SH-SY5Y (cell line): ENCODE measurements around the gene THSD4.

Source experiments
- GATA2 ChIP-seq: IDR thresholded peaks from 2 replicates; pipeline ENCODE4 v1.6.1; 2011; ENCODE audit warnings: mild to moderate bottlenecking, low read depth, low read length
- GATA3 ChIP-seq: IDR thresholded peaks from 2 replicates; pipeline ENCODE4 v1.6.1; 2011; ENCODE audit warnings: low read depth, mild to moderate bottlenecking, low read length, moderate library complexity

Gene THSD4

DNA sequence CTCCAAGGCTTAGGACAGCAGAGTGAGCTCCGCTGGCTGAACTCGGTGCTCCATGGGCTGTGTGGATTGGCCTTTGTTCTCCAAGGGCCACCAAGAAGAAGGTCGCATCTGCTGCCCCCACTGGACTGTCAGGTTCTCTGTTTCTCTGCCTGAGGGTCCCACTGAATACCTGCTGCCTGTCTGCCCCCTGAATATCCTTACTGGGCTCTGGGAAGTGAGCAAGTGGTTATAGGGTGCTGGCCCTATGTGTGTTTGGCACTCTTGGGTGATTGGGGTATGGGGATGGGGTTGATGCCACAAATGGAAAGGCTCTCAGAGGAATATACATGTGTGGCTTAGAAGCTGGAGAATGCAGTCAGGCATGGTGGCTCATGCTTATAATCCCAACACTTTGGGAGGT, 82.3 kb downstream of the THSD4 start:
- TF ChIP-seq GATA2 (no peak), GATA3 (no peak)

DNA sequence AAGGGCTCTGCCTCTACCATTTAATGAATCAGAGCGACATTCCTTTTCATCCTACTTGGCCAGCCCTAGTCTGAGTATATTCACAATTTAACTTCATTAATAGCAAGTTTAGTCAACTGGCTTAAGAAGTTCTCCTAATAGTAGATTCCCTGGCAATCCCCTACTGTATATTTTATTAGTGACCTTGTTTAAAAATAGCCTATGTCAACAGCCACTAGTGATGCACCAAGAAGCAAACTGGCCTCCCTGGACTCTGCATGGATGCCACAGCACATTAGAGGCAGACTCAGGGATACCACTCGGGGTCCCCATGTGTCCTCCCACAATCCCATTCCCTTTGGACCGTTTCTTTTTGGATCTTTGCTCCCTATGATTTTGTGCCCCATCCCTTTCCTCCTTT, 83.6 kb downstream of the THSD4 start:
- TF ChIP-seq GATA2 (no peak), GATA3 (no peak)

DNA sequence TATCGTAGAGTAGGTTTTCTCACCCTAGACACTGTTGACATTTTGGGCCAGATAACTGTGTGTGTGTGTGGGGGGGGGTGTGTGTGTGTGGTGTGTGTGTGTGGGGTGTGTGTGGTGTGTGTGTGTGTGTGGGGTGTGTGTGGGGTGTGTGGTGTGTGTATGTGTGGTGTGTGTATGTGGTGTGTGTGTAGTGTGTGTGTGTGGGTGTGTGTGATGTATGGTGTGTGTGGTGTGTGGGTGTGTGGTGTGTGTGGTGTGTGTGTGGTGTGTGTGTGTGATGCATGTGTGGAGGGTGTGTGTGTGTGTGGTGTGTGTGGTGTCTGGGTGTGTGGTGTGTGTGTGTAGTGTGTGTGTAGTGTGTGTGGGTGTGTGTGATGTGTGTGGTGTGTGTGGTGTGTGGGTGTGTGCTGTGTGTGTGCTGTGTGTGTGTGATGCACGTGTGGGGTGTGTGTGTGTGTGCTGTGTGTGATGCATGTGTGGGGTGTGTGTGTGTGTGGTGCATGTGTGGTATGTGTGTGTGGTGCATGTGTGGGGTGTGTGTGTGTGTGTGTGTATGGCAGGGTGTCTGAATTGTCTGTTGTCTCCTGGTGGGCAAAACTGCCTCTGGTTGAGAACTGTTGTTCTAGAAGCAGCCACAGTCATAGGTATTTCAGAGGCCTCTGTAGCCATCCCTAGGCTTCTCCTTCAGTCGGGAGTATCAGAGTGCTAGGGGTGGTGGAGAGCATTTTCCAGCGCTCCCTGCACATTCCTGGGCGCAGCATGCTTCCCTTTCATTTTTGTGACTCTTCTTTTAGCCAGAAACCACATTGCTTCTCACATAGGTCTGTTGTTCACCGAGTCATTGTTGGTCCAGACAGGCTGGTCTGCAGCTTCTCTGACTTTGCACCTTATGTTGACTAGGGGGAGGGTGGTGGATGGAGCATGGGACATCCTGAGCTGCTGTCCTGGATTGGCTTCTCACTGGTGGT, 84.4 kb downstream of the THSD4 start:
- TF ChIP-seq GATA3 = no peak
- TF ChIP-seq GATA2 = no peak

DNA sequence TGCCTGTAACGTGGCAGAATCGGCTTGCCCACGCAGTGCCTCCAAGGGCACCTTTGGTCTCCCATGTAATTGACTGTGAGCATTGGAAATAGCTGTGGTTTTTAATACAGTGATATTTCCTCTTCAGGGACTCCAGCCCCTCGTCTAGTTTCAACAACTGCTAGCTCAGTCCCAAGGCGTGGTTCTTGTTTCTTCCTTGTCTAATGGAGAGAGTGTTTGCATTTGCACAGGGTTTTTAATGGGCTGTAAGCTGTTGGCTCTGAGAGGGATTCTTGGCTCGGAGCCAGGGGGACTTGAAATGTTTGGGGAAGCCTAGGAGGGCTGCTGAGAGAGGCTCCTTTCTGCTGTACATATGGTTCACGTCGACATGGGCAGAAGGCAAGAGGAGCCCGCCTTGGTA, 86.2 kb downstream of the THSD4 start:
- TF ChIP-seq GATA2 (no peak), GATA3 (no peak)

DNA sequence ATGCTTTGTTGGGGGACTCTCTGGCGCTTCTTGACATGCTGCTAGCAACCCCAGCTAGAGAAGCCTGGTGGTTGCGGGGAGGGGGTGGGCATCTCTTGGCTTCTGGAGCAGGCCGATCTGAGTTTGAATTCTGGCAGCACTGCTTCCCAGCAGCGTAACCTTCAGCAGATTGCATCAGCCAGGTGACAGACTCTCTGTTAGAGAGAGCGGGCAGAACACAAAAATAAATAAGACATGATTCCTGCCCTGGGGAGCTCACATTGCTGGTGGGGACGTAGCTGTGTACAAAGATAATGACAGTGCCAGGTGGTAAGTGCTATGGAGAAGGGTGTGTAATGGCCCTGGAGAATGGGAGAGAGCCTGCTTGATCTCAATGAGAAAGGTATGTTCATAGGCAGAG, 87.4 kb downstream of the THSD4 start:
- TF ChIP-seq GATA2 (no peak), GATA3 (no peak)

DNA sequence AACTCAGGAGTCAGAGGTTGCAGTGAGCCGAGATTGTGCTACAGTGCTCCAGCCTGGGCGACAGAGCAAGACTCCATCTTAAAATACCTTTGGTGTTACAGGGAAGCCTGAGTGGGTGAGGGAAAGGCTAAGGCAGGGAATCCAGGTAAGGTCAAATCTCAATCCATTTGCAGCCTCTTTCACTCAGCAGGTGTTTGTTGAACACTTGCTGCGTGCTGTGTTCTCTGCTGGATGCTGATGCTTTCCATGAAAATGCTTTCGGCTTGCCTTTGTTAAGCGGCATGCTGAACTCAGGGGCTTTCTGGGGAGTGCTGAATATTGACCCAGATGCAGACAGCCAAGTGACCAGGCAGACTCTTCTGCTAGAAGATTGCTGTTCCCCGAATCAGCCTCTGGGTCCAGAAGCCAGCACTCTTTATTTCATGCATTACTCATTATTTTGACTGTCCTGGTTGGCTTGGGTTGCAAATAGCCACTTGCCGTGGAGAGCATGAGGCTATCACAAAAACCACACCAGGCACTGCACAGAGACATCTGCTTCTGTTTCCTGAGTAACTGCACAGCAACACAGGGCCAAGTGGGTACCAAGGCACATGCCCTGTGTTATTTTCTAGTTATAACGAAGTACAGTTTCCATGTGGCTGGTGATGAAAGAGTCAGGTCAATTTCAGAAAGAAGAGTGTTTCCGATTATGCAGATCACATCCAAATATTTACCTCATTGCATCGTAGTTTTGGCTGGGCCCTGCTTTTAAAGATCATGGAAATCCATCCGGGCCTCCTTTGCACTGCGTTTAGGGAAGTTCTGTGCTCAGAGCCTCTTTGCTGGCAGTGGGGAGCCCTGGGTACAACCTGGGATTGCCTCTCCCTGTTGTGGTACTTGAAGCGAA, 88.6 kb downstream of the THSD4 start:
- TF ChIP-seq GATA3 = no peak
- TF ChIP-seq GATA2 = no peak

DNA sequence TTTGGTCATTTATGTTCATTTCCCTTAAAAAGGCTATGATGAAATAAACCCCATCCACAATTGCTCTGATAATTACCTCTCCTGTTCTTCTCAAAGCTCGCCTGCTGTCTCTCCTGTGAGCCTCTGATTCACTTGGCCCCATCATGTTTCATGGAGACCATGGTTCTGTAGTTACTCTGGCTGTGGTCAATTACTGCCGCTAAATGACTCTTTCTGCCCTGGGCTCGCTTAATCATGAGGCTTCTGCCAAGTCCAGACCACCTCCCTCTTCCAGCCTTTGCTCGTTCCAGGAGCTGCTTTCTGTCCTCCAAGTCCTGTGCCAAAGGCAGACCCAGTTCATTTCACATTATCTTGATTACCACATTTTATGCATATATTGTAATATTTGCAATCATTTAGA, 91.9 kb downstream of the THSD4 start:
- no peak for TF ChIP-seq GATA3
- no peak for TF ChIP-seq GATA2

DNA sequence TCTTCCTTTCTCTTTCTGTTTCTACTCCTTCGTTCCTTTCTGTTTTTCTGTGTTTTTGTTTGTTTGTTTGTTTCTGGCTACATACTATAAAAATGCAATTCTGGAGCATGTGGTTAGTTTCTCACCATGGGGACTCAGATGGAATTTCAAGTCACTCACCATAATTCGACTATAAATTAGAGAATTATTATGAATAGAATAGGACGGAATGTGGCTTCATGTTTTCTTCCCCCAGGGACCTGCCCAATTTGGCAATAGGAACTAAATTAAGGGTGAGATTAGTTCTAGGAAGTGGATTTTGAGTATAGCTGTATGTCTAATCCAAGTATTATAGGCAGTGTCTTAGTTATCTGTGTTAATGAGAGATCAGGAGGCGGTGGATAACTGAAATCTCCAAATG, 96.9 kb downstream of the THSD4 start:
- TF ChIP-seq GATA2 = no peak
- TF ChIP-seq GATA3 = no peak

DNA sequence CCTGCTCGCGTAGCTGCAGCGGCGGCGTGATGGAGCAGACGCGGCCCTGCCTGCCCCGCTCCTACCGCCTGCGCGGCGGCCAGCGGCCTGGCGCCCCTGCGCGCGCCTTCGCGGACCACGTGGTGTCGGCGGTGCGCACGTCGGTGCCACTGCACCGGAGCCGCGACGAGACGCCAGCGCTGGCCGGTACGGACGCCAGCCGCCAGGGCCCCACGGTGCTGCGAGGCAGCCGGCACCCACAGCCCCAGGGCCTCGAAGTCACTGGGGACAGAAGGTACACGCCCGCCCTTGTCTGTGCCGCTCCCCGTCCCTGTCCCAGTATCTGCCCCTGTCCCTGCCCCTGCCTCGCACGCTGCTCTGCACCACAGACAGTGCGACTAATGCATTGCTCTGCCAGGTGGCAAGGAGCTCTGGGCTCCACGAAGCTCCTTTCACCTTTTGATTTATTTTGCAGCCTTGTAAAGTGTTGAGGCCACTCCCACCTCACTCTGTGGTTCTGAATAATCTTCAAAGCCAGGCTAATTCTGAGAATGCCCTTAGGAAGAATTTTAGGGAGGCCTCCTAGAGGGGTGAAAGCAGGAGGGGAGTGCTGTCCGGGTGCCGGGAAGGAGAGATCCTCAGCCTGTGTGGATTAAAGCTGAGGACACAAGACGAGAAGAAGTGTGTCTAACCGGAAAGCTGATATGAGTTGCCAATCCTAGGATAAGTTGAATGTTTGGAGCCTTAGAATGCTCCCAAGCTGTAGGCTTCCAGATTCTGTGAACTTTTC, 100.0 kb downstream of the THSD4 start:
- TF ChIP-seq GATA3 = no peak
- no peak for TF ChIP-seq GATA2

DNA sequence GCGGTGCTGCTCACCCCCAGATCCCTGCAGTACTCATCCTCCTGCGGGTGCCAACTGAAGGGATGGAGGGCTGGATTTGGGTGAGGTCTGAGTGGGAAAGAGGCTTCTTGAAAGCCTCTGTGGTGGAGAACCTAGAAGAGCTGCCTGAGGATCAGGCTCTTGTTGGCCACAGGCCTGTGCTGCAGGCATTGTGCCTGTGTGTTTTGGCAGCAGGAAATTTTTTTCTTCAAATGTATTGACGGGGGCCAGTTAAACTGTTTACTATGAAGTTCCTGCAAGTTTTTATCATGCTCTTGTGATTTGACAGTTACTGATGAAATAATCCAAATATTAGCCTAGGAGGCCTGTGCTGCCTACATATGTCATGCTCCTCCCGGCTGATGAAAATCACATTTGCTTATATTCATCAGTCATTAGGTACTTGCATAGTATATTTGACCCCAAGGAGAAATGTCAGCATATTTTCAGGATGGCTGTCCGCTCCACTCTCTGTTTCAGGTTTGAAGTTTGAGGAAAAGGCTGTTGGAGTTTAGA, 103.1 kb downstream of the THSD4 start:
- no peak for TF ChIP-seq GATA2
- TF ChIP-seq GATA3 = no peak

DNA sequence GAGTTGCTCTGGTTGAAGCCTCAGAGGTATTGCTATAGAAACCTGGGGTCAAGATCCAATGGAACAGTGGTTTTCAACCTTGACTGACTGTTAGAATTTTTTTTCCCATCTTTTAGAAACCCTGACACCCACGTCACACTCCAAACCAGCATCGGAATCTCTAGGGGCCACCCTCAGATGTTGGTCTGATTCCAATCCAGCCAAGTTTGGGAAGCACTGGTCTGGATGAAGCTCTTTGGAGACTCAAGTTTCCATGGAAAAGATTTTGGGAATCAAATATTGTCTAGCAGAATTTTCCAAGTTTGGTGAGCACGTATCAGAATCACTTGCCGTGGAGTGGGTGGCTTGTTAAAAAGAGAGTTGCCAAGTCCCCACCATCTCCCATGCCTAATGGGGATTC, 103.8 kb downstream of the THSD4 start:
- no peak for TF ChIP-seq GATA2
- TF ChIP-seq GATA3 = no peak

DNA sequence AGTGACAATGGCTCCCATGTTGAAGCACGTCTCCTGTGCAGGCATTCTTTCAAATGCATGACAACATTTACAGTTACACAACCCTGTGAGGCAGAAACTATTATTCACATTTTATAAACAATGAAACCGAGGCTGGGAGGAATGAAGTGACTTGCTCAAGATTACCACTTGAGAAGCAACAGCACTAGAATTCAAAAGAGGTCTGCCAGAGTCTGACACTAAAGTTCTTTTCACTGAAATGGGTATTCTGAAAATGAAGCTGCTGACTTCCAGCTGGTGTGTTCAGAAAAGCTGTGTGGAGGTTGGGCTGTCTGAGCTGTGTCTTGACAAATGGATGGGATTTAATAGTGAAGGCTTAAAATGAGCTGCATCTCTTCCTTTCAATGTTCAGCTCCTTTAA, 104.4 kb downstream of the THSD4 start:
- no peak for TF ChIP-seq GATA3
- no peak for TF ChIP-seq GATA2

DNA sequence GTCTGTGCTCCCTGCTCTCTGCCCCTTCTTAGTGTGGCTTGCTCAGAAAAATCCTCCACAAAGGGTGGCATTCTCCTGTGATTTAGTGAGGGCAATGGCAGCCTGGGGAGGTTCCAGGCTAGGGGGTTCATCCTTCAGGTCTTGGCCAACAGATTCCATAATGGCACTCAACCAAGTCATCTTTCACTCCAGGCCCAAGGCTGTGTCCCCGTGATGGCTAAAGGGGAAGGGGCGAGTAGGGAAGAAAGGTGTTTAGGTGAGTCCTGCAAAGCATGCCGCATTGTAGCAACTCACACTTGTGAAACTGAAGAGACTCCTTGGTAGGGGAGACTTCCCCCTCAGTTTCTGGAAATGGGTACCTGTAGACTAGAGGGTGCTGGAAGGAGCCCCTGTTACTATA, 105.6 kb downstream of the THSD4 start:
- TF ChIP-seq GATA2 (no peak), GATA3 (no peak)

DNA sequence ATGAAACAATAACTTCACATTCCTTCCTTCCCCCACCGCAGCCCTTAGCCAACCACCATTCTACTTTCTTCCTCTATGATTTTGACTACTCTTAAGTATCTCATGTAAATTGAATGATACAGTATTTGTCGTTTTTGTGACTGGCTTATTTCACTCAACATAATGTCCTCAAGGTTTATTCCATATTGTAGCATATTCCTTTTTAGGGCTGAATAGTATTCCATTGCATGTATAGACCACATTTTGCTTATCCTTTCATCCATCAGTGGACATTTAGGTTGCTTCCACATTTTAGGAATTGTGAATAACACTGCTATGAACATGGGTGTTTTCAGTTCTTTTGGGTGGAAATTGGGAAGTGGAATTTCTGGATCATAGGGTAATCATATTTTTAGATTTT, 106.1 kb downstream of the THSD4 start:
- TF ChIP-seq GATA2 (no peak), GATA3 (no peak)
